ENCODE measurements around the gene IER5.

Gene IER5

DNA sequence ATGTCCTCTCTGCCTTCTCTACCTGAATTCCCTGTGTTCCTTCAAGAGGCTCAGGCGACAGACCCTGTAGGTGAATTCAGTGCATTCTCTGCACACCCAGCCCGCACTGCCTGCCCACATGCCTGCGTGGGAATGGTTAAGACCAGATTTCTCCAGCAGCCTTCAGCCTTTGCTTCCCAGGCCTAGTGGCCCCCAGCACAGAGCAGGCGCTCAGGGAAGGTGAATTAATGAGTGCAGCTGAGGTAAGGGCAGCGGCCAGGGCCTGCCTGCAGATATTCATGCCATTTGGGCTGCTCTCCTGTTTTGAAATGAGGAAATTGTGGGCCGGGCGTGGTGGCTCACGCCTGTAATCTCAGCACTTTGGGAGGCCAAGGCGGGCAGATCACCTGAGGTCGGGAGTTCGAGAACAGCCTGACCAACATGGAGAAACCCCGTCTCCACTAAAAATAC is 45.5 kb downstream of the IER5 start:
- ATAC-seq, result no peak
- TF ChIP-seq, protein P1, sequence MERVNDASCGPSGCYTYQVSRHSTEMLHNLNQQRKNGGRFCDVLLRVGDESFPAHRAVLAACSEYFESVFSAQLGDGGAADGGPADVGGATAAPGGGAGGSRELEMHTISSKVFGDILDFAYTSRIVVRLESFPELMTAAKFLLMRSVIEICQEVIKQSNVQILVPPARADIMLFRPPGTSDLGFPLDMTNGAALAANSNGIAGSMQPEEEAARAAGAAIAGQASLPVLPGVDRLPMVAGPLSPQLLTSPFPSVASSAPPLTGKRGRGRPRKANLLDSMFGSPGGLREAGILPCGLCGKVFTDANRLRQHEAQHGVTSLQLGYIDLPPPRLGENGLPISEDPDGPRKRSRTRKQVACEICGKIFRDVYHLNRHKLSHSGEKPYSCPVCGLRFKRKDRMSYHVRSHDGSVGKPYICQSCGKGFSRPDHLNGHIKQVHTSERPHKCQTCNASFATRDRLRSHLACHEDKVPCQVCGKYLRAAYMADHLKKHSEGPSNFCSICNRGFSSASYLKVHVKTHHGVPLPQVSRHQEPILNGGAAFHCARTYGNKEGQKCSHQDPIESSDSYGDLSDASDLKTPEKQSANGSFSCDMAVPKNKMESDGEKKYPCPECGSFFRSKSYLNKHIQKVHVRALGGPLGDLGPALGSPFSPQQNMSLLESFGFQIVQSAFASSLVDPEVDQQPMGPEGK (CRISPR knock-in tag; IDR thresholded peaks at IDR 0.05; ENCODE audit: borderline replicate concordance), result no peak
- TF ChIP-seq ZFP30 (CRISPR knock-in tag; IDR thresholded peaks at IDR 0.05) (no peak), ZNF565 (CRISPR knock-in tag; conservative IDR thresholded peaks at IDR 0.05; ENCODE audit: low read depth) (no peak), ZNF70 (CRISPR knock-in tag; IDR thresholded peaks at IDR 0.05) (no peak), TOX (CRISPR knock-in tag; IDR thresholded peaks at IDR 0.05; ENCODE audit: borderline replicate concordance) (no peak), SNAI2 (CRISPR knock-in tag; IDR thresholded peaks at IDR 0.05) (no peak), ZC3H10 (CRISPR knock-in tag; IDR thresholded peaks at IDR 0.05) (no peak), ARNTL (CRISPR knock-in tag; IDR thresholded peaks at IDR 0.05; ENCODE audit: borderline replicate concordance, low read depth) (no peak), ZNF8 (CRISPR knock-in tag; IDR thresholded peaks at IDR 0.05) (no peak), GLIS3 (CRISPR knock-in tag; IDR thresholded peaks at IDR 0.05) (no peak), ESRRG (CRISPR knock-in tag; IDR thresholded peaks at IDR 0.05) (no peak), RARB (CRISPR knock-in tag; IDR thresholded peaks at IDR 0.05) (no peak), OSR1 (CRISPR knock-in tag; IDR thresholded peaks at IDR 0.05) (no peak)
- TF ChIP-seq, protein P2, sequence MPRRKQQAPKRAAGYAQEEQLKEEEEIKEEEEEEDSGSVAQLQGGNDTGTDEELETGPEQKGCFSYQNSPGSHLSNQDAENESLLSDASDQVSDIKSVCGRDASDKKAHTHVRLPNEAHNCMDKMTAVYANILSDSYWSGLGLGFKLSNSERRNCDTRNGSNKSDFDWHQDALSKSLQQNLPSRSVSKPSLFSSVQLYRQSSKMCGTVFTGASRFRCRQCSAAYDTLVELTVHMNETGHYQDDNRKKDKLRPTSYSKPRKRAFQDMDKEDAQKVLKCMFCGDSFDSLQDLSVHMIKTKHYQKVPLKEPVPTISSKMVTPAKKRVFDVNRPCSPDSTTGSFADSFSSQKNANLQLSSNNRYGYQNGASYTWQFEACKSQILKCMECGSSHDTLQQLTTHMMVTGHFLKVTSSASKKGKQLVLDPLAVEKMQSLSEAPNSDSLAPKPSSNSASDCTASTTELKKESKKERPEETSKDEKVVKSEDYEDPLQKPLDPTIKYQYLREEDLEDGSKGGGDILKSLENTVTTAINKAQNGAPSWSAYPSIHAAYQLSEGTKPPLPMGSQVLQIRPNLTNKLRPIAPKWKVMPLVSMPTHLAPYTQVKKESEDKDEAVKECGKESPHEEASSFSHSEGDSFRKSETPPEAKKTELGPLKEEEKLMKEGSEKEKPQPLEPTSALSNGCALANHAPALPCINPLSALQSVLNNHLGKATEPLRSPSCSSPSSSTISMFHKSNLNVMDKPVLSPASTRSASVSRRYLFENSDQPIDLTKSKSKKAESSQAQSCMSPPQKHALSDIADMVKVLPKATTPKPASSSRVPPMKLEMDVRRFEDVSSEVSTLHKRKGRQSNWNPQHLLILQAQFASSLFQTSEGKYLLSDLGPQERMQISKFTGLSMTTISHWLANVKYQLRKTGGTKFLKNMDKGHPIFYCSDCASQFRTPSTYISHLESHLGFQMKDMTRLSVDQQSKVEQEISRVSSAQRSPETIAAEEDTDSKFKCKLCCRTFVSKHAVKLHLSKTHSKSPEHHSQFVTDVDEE (CRISPR knock-in tag; IDR thresholded peaks at IDR 0.05), result no peak
- TF ChIP-seq, protein P3, sequence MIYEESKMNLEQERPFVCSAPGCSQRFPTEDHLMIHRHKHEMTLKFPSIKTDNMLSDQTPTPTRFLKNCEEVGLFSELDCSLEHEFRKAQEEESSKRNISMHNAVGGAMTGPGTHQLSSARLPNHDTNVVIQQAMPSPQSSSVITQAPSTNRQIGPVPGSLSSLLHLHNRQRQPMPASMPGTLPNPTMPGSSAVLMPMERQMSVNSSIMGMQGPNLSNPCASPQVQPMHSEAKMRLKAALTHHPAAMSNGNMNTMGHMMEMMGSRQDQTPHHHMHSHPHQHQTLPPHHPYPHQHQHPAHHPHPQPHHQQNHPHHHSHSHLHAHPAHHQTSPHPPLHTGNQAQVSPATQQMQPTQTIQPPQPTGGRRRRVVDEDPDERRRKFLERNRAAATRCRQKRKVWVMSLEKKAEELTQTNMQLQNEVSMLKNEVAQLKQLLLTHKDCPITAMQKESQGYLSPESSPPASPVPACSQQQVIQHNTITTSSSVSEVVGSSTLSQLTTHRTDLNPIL (CRISPR knock-in tag; IDR thresholded peaks at IDR 0.05; ENCODE audit: low read depth), result no peak
- TF ChIP-seq, protein P4, sequence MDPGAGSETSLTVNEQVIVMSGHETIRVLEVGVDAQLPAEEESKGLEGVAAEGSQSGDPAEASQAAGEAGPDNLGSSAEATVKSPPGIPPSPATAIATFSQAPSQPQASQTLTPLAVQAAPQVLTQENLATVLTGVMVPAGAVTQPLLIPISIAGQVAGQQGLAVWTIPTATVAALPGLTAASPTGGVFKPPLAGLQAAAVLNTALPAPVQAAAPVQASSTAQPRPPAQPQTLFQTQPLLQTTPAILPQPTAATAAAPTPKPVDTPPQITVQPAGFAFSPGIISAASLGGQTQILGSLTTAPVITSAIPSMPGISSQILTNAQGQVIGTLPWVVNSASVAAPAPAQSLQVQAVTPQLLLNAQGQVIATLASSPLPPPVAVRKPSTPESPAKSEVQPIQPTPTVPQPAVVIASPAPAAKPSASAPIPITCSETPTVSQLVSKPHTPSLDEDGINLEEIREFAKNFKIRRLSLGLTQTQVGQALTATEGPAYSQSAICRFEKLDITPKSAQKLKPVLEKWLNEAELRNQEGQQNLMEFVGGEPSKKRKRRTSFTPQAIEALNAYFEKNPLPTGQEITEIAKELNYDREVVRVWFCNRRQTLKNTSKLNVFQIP (CRISPR knock-in tag; IDR thresholded peaks at IDR 0.05; ENCODE audit: borderline replicate concordance, low read depth), result no peak
- TF ChIP-seq, protein P5, sequence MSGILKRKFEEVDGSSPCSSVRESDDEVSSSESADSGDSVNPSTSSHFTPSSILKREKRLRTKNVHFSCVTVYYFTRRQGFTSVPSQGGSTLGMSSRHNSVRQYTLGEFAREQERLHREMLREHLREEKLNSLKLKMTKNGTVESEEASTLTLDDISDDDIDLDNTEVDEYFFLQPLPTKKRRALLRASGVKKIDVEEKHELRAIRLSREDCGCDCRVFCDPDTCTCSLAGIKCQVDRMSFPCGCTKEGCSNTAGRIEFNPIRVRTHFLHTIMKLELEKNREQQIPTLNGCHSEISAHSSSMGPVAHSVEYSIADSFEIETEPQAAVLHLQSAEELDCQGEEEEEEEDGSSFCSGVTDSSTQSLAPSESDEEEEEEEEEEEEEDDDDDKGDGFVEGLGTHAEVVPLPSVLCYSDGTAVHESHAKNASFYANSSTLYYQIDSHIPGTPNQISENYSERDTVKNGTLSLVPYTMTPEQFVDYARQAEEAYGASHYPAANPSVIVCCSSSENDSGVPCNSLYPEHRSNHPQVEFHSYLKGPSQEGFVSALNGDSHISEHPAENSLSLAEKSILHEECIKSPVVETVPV (CRISPR knock-in tag; IDR thresholded peaks at IDR 0.05), result no peak

DNA sequence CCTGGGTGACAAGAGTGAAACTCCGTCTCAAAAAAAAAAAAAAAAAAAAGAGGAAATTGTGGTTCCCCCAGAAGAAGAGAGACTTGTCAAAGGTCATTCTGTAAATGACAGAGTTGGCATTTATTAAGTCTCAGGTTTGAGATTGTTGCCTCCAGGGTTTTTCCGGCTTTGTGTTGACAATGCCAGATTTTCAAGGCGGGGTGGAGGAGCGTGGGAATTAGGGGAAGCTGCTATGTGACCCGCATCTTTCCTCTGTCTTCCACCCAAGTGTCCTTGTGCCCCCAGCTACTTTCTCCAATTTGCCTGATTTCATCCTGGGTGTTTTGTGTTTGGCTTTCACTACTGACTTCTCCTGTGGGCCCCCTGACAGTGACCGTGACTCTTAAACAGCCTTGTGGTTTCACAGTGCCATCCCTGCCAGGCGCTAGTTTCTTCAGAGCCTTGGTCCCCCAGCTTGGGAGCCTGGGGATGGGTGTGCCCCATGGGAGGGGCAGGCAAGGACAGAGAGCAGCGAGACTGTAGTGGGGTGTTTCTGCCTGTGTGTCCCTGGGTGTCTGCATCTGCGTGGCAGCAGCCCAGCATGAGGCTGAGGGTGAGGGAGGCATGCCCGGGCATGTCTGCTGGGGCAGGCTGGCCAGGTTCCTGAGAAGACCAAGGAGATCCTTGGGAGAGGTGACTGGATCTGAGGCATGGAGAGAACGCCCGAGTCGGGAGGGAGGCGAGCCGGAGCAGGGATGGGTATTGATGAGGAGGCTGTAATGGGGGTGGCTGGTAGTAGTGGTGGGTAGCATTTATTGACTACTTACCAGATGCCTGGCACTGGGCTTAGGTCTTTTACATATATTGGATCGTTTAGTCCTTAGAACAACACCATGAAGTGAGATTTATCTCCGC is 46.3 kb downstream of the IER5 start:
- ATAC-seq, result peak; percentile 61
- TF ChIP-seq OSR1 (CRISPR knock-in tag; IDR thresholded peaks at IDR 0.05), result peak; percentile 100
- no peak; the same call in 1 of the 2 replicates for TF ChIP-seq GLIS3 (CRISPR knock-in tag; IDR thresholded peaks at IDR 0.05)
- TF ChIP-seq CSDC2 (CRISPR knock-in tag; IDR thresholded peaks at IDR 0.05), result peak; percentile 96
- TF ChIP-seq ZC3H10 (CRISPR knock-in tag; IDR thresholded peaks at IDR 0.05), result peak; percentile 90
- TF ChIP-seq, protein P1 (CRISPR knock-in tag; IDR thresholded peaks at IDR 0.05; ENCODE audit: borderline replicate concordance), result peak; percentile 67; the same call in 1 of the 2 replicates
- peak; percentile 97 for TF ChIP-seq SNAI2 (CRISPR knock-in tag; IDR thresholded peaks at IDR 0.05)
- TF ChIP-seq RARB (CRISPR knock-in tag; IDR thresholded peaks at IDR 0.05), result peak; percentile 72; the same call in 1 of the 2 replicates
- TF ChIP-seq, protein P4 (CRISPR knock-in tag; IDR thresholded peaks at IDR 0.05; ENCODE audit: borderline replicate concordance, low read depth), result peak; percentile 99
- TF ChIP-seq, protein P2 (CRISPR knock-in tag; IDR thresholded peaks at IDR 0.05), result peak; percentile 78
- TF ChIP-seq ISL1 (CRISPR knock-in tag; IDR thresholded peaks at IDR 0.05), result no peak
- peak; percentile 91 for TF ChIP-seq TOX (CRISPR knock-in tag; IDR thresholded peaks at IDR 0.05; ENCODE audit: borderline replicate concordance)
- TF ChIP-seq ZFP3 (CRISPR knock-in tag; IDR thresholded peaks at IDR 0.05), result peak; percentile 87
- no peak for TF ChIP-seq TCF4 (CRISPR knock-in tag; IDR thresholded peaks at IDR 0.05; ENCODE audit: borderline replicate concordance)

Measured in SK-N-SH treated with all-trans-retinoic acid at 6 μM for 48 hours (cell line).